ENCODE measurements around the gene USP6NL. TPM values are rescaled to one million over a fixed set of nuclear protein-coding genes. Genes with fewer than 3 reads are reported as not detected.

USP6NL gene
- total and polyA plus RNA-seq, 2 of the 8 experiments (the other 6 are each of a cell fraction or from before 2014, with no cell fraction given), result 10.9 to 28.8 TPM

GRCh38 chr10:11430421-11431215 is 180.8 kb downstream of the USP6NL start:
- Histone ChIP-seq H3K56ac (replicated peaks; ENCODE audit: insufficient read length, low read depth, low read length) (no peak overlapping the region), H4K5ac (ENCODE audit: insufficient read length, low read depth, low read length) (no peak overlapping the region), H3K4me2 (ENCODE audit: insufficient read depth in 1 of 2, low read depth in 2 of 2, low read length in 2 of 2) (no peak overlapping the region), H2AFZ (ENCODE audit: low read length) (no peak overlapping the region), H3K36me3 (ENCODE audit: control insufficient read depth in 2 of 4, insufficient read depth in 4 of 4, low read length in 3 of 4) (no peaks in the 10 kb centered on the region), H3K14ac (ENCODE audit: insufficient read length) (no peak overlapping the region), H3K27ac (ENCODE audit: low read depth, low read length) (no peak overlapping the region), H2BK12ac (ENCODE audit: low read depth, low read length) (0 out of 2 replicates have a peak overlapping the region, but pooled peaks have one; percentile 68), H3K23ac (ENCODE audit: insufficient read length) (no peak overlapping the region), H3K23me2 (ENCODE audit: low read depth, low read length) (no peaks in the 10 kb centered on the region), H2BK120ac (replicated peaks; ENCODE audit: low read depth, low read length) (peak overlapping the region; percentile 61), H3K4ac (replicated peaks; ENCODE audit: insufficient read length, low read depth, low read length) (no peak overlapping the region), H3K18ac (ENCODE audit: extremely low read depth, low read length) (peak overlapping the region; percentile 82; the same call in 1 of the 2 replicates), H3K79me2 (ENCODE audit: control insufficient read depth in 1 of 2, insufficient read depth in 2 of 2, low read length in 2 of 2) (no peaks in the 10 kb centered on the region), H4K8ac (ENCODE audit: extremely low read depth, insufficient read depth, low read length) (no peak overlapping the region), H2BK20ac (ENCODE audit: low read length) (peak overlapping the region; percentile 8; the same call in 1 of the 2 replicates), H4K20me1 (replicated peaks in 1 of 2; ENCODE audit: control insufficient read depth in 1 of 2, insufficient read depth in 2 of 2, low read length in 2 of 2) (no peaks in the 10 kb centered on the region), H3K27me3 (replicated peaks in 1 of 4; ENCODE audit: control insufficient read depth in 3 of 4, extremely low read depth in 1 of 4, insufficient read depth in 3 of 4, low read length in 3 of 4) (no peaks in the 10 kb centered on the region; a peak in 1 of 7 replicates), H2BK15ac (ENCODE audit: low read length) (0 out of 2 replicates have a peak overlapping the region, but pooled peaks have one; percentile 46), H3K9me3 (ENCODE audit: insufficient read depth in 2 of 2, low read depth in 1 of 2, low read length in 1 of 2) (peaks cover 0 to 8% of the 10 kb centered on the region in 2 experiments; a peak in 1 of 4 replicates), H3K4me1 (replicated peaks in 1 of 4; ENCODE audit: control insufficient read depth in 3 of 4, insufficient read depth in 4 of 4, low read length in 3 of 4) (peaks cover 5 to 17% (median 15%) of the 10 kb centered on the region in 4 experiments; a peak in 6 of 7 replicates), H3K9ac (replicated peaks in 1 of 4; ENCODE audit: extremely low read depth in 1 of 4, low read depth in 3 of 4, low read length in 3 of 4) (no peak overlapping the region), H2BK5ac (ENCODE audit: low read depth, low read length) (no peak overlapping the region; the same call in 1 of the 2 replicates), H4K91ac (replicated peaks; ENCODE audit: insufficient read length, low read length) (peak overlapping the region; percentile 75), H2AK5ac (ENCODE audit: low read depth, low read length) (0 out of 2 replicates have a peak overlapping the region, but pooled peaks have one; percentile 48), H3K79me1 (ENCODE audit: low read depth, low read length) (no peaks in the 10 kb centered on the region), H3K4me3 (ENCODE audit: extremely low read depth in 1 of 4, insufficient read depth in 2 of 4, low read depth in 3 of 4, low read length in 4 of 4) (no peak overlapping the region)
- CTCF ChIA-PET (ENCODE audit: partially characterized antibody), result interaction anchor here (0.7 to 2.2 kb wide), 3 partner anchors 13 to 324 kb away, joined by 3 to 7 read pairs (median 3); no protein-coding TSS in a partner anchor
- DNase-seq (ENCODE audit: low read depth in 1 of 2, low spot score in 2 of 2) (no peak), FAIRE-seq (no peak)
- POLR2A ChIA-PET (ENCODE audit: partially characterized antibody), result no interaction called here
- 91% methylated on average over 23 of the region's 23 CpGs; no CpG with 5 or more reads in 1 of the 2 experiments for WGBS, 2 experiments (ENCODE audit: extremely low coverage in 1 of 2, insufficient coverage in 1 of 2, insufficient read length in 1 of 2, insufficient replicate concordance in 2 of 2, low coverage in 1 of 2, low lambda C conversion rate in 2 of 2, missing lambda C conversion rate in 1 of 2)
- TF ChIP-seq BACH1 (IDR thresholded peaks at IDR 0.05; ENCODE audit: low read length) (no peak), JUND (IDR thresholded peaks at IDR 0.05; ENCODE audit: low read length) (no peak), POLR2A (IDR thresholded peaks at IDR 0.05; ENCODE audit: control extremely low read depth in 1 of 2, low read depth in 2 of 2, low read length in 2 of 2) (no peak), CTBP2 (IDR thresholded peaks at IDR 0.05; ENCODE audit: borderline replicate concordance, insufficient read depth, insufficient read length, low read length) (no peak), JUN (IDR thresholded peaks at IDR 0.05; ENCODE audit: low read depth, low read length) (no peak), E2F6 (IDR thresholded peaks at IDR 0.05) (no peak), HDAC6 (IDR thresholded peaks at IDR 0.05; ENCODE audit: low read depth, low read length) (no peak), SP2 (IDR thresholded peaks at IDR 0.05; ENCODE audit: low read length) (no peak), USF2 (IDR thresholded peaks at IDR 0.05; ENCODE audit: low read length) (no peak), MAX (IDR thresholded peaks at IDR 0.05) (no peak)
